ENCODE measurements around the gene SNHG17. TPM values are rescaled to one million over a fixed set of nuclear protein-coding genes. Genes with fewer than 3 reads are reported as not detected.
"Not testable (repeated sequence)": the region's sequence is repeated elsewhere in the genome, so short reads cannot be mapped to it uniquely, and the experiment has no call there.

The SNHG17 gene
- total RNA-seq, 4 donors from 2014 or later = 0.59 to 58.9 (median 9.3) TPM

- peak; percentile 99 for DNase-seq
- TF ChIP-seq POLR2A (IDR thresholded peaks at IDR 0.05) = peak; percentile 62 to 63
- peak; percentile 27 to 52 (median 40) for TF ChIP-seq CTCF (IDR thresholded peaks at IDR 0.05)
- Histone ChIP-seq H3K4me3 (peak within 1 kb of the TSS; percentile 90 to 96), H3K4me1 (peaks cover 0 to 17% of the 10 kb centered on the region in 2 donors), H3K27ac (peak within 1 kb of the TSS; percentile 84 to 85), H3K36me3 (no peaks in the 10 kb centered on the region), H3K9me3 (no peaks in the 10 kb centered on the region), H3K27me3 (no peaks in the 10 kb centered on the region)
- intact Hi-C loops (cut with DNase I; ENCODE audit: low total_unique reads) = no loop called here
Observed at GRCh38 chr20:38472513-38473366, 37.6 kb upstream of the SNHG17 start, which contains the start of gene RALGAPB. RALGAPB (plus strand) TSS chr20:38472843; CDS start chr20:38488433, 15,590 bp downstream.

DNA sequence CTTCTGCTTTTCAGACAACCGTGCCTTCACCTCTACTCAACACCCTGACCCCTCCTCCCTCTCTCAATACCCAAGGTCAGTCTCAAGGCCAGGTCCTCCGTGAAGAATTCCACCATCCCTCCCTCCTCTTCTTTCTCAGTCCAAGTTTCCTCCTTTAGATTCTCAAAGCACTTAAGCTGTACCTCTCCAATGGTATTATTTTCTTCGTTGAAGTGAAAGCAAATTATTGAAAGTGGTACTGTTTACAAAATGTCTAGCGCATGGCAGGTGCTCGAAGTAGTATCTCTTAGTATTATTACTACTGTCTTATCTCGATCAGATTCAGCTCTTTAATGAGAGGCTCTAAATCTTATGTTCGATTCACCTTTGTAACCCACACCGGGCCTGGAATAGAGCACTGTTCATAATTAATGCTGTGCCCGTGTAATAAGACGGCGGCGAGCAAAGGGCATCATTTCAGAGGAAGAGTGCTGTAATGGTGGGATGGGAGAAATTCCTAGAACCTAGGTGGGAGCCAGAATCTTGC is 36.9 kb upstream of the SNHG17 start:
- no peaks in the 10 kb centered on the region for H3K9me3 ChIP-seq
- H3K27me3 ChIP-seq = no peaks in the 10 kb centered on the region
- no peak for DNase-seq
- no peaks in the 10 kb centered on the region for H3K36me3 ChIP-seq
- TF ChIP-seq POLR2A (IDR thresholded peaks at IDR 0.05) (no peak), CTCF (IDR thresholded peaks at IDR 0.05) (no peak)
- H3K4me3 ChIP-seq = peak overlapping the region; percentile 90 to 96
- peak overlapping the region; percentile 83 to 85 for H3K27ac ChIP-seq
- intact Hi-C loops (cut with DNase I; ENCODE audit: low total_unique reads) = no loop called here
- peaks cover 0 to 17% of the 10 kb centered on the region in 2 donors for H3K4me1 ChIP-seq

- Histone ChIP-seq H3K4me1 (peaks cover 0 to 17% of the 10 kb centered on the region in 2 donors), H3K36me3 (no peaks in the 10 kb centered on the region), H3K27ac (peak overlapping the region in 1 of 2 donors; percentile 83), H3K27me3 (no peaks in the 10 kb centered on the region), H3K4me3 (no peak overlapping the region), H3K9me3 (no peaks in the 10 kb centered on the region)
- intact Hi-C loops (cut with DNase I; ENCODE audit: low total_unique reads) = no loop called here
- no peak for DNase-seq
- TF ChIP-seq CTCF (IDR thresholded peaks at IDR 0.05) = no peak
Observed at GRCh38 chr20:38471245-38471644, 36.1 kb upstream of the SNHG17 start.

DNA sequence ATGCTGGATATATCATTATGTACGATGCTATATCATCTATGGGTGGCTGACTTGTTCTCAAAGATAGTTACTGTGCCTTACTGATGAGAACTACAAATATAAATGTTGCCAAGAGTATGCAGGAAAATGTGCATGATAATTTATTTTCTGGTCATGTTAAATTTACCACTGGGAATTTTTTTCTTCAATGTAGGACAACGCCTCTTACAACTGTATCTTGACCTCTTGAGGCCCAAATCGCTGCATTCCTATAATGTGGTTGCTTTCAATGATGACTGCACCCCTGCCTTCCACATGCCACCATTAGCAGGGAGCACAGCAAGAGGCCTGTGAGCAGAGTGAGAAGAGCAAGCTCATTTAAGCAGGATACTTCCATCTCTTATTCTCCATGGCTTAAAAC is 31.9 kb upstream of the SNHG17 start:
- TF ChIP-seq POLR2A (IDR thresholded peaks at IDR 0.05) (no peak), CTCF (IDR thresholded peaks at IDR 0.05) (no peak)
- H3K27me3 ChIP-seq = no peaks in the 10 kb centered on the region

DNA sequence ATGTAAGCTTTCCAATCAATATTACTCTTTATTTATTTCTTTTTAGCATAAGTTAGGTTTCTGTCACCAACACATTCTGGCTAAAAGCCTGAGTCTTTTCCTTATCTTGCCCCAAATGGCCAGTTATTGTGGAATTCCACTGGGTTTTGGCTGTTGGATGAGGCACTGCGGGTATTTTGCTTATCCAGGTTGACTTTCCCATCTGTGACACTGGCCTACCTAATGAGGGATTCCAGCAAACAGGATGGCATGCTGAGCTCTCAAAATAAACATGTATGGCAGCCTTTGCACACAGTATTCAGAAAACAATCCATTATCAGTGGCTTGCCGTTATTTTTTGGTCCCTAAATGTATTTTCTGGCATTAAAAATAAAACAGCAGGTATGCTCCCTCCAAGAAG is 31.0 kb upstream of the SNHG17 start:
- no peaks in the 10 kb centered on the region for H3K9me3 ChIP-seq
- intact Hi-C loops (cut with DNase I; ENCODE audit: low total_unique reads) = no loop called here
- no peak overlapping the region for H3K27ac ChIP-seq
- no peak for DNase-seq
- H3K27me3 ChIP-seq = no peaks in the 10 kb centered on the region
- no peaks in the 10 kb centered on the region for H3K4me1 ChIP-seq
- H3K4me3 ChIP-seq = no peak overlapping the region
- H3K36me3 ChIP-seq = no peaks in the 10 kb centered on the region
- TF ChIP-seq CTCF (IDR thresholded peaks at IDR 0.05) = no peak
- no peak for TF ChIP-seq POLR2A (IDR thresholded peaks at IDR 0.05)

More for the DNA sequence above, 31.9 kb upstream of the SNHG17 start:
- DNase-seq = no peak
- H3K27ac ChIP-seq = no peak overlapping the region
- no peak overlapping the region for H3K4me3 ChIP-seq
- intact Hi-C loops (cut with DNase I; ENCODE audit: low total_unique reads) = no loop called here
- H3K4me1 ChIP-seq = no peaks in the 10 kb centered on the region
- no peaks in the 10 kb centered on the region for H3K9me3 ChIP-seq
- no peaks in the 10 kb centered on the region for H3K36me3 ChIP-seq

DNA sequence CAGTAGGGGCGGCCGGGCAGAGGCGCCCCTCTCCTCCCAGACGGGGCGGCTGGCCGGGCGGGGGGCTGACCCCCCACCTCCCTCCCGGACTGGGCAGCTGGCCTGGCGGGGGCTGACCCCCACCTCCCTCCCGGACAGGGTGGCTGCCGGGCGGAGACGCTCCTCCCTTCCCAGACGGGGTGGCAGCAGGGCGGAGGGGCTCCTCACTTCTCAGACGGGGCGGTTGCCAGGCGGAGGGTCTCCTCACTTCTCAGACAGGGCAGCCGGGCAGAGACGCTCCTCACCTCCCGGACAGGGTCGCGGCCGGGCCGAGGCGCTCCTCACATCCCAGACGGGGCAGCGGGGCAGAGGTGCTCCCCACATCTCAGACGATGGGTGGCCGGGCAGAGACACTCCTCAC is 26.4 kb upstream of the SNHG17 start:
- H3K36me3 ChIP-seq; intact Hi-C loops (cut with DNase I; ENCODE audit: low total_unique reads); H3K9me3 ChIP-seq; H3K4me3 ChIP-seq; H3K27ac ChIP-seq; H3K4me1 ChIP-seq; DNase-seq; H3K27me3 ChIP-seq: not testable (repeated sequence)

- H3K27ac ChIP-seq; H3K27me3 ChIP-seq; H3K4me1 ChIP-seq; H3K4me3 ChIP-seq; intact Hi-C loops (cut with DNase I; ENCODE audit: low total_unique reads); H3K36me3 ChIP-seq; H3K9me3 ChIP-seq; DNase-seq: not testable (repeated sequence)
Observed at GRCh38 chr20:38461167-38461566, 26.0 kb upstream of the SNHG17 start.

GRCh38 chr20:38460631-38461030 is 25.5 kb upstream of the SNHG17 start:
- H3K27me3 ChIP-seq; DNase-seq; H3K4me1 ChIP-seq; intact Hi-C loops (cut with DNase I; ENCODE audit: low total_unique reads); H3K4me3 ChIP-seq; H3K36me3 ChIP-seq; H3K27ac ChIP-seq; H3K9me3 ChIP-seq: not testable (repeated sequence)

All from uterus (tissue), 4 donors.